ENCODE data around the gene CACNA1I.

CACNA1I gene

GRCh38 chr22:39623603-39624500, 53.3 kb downstream of the CACNA1I start:
- DNase-seq (ENCODE audit: low read depth, low spot score): no peak

GRCh38 chr22:39624501-39624821, 53.9 kb downstream of the CACNA1I start:
- DNase-seq (ENCODE audit: low read depth, low spot score): no peak

GRCh38 chr22:39625569-39626537, 55.3 kb downstream of the CACNA1I start:
- no peak for DNase-seq (ENCODE audit: low read depth, low spot score)

GRCh38 chr22:39627208-39627607, 56.7 kb downstream of the CACNA1I start:
- DNase-seq (ENCODE audit: low read depth, low spot score): no peak

- DNase-seq (ENCODE audit: low read depth, low spot score): no peak
Measured at GRCh38 chr22:39627865-39628562, 57.5 kb downstream of the CACNA1I start.

- no peak for DNase-seq (ENCODE audit: low read depth, low spot score)
Measured at GRCh38 chr22:39628563-39629080, 58.1 kb downstream of the CACNA1I start.

GRCh38 chr22:39629851-39630250, 59.3 kb downstream of the CACNA1I start:
- DNase-seq (ENCODE audit: low read depth, low spot score): no peak

GRCh38 chr22:39630721-39631120, 60.2 kb downstream of the CACNA1I start:
- DNase-seq (ENCODE audit: low read depth, low spot score): no peak

GRCh38 chr22:39631381-39632286, 61.1 kb downstream of the CACNA1I start:
- DNase-seq (ENCODE audit: low read depth, low spot score): no peak

GRCh38 chr22:39634530-39635405, 64.2 kb downstream of the CACNA1I start:
- peak; percentile 18 for DNase-seq (ENCODE audit: low read depth, low spot score)

- DNase-seq (ENCODE audit: low read depth, low spot score): no peak
Measured at GRCh38 chr22:39635719-39636118, 65.2 kb downstream of the CACNA1I start.

GRCh38 chr22:39638958-39639357, 68.4 kb downstream of the CACNA1I start:
- DNase-seq (ENCODE audit: low read depth, low spot score): no peak

GRCh38 chr22:39641660-39642310, 71.2 kb downstream of the CACNA1I start:
- no peak for DNase-seq (ENCODE audit: low read depth, low spot score)

GRCh38 chr22:39643311-39644083, 72.9 kb downstream of the CACNA1I start:
- no peak for DNase-seq (ENCODE audit: low read depth, low spot score)

- no peak for DNase-seq (ENCODE audit: low read depth, low spot score)
Measured at GRCh38 chr22:39645532-39645931, 75.0 kb downstream of the CACNA1I start.

GRCh38 chr22:39646398-39647063, 76.0 kb downstream of the CACNA1I start:
- DNase-seq (ENCODE audit: low read depth, low spot score): no peak

- DNase-seq (ENCODE audit: low read depth, low spot score): no peak
Measured at GRCh38 chr22:39647836-39648629, 77.5 kb downstream of the CACNA1I start.
